Activated naive CD8-positive, alpha-beta T cell treated with anti-CD3 and anti-CD28 coated beads, Interleukin-2, amount 50 U/mL, for 24 hours (primary cell): Measurements from ENCODE around the gene FOXP1.

ENCODE experiments used
- ATAC-seq: fragments of 150-1000 bp; cut with Tn5 transposase; one replicate; pipeline ENCODE4 v1.10.0; 2021
- DNase-seq: peaks from one replicate; pipeline ENCODE4 v3.0.0; 2021
- H3K27ac Mint-ChIP-seq: one replicate; pipeline ENCODE4 v1.8.0; 2021; ENCODE audit warnings: mild to moderate bottlenecking, mixed read lengths
- H3K27me3 Mint-ChIP-seq: one replicate; pipeline ENCODE4 v1.8.0; 2021; ENCODE audit warnings: mixed read lengths
- H3K36me3 Mint-ChIP-seq: one replicate; pipeline ENCODE4 v1.8.0; 2021; ENCODE audit warnings: low read depth, mixed read lengths
- H3K4me1 Mint-ChIP-seq: one replicate; pipeline ENCODE4 v1.8.0; 2021; ENCODE audit warnings: mixed read lengths
- H3K4me3 Mint-ChIP-seq: one replicate; pipeline ENCODE4 v1.8.0; 2021; ENCODE audit warnings: mild to moderate bottlenecking, moderate library complexity, mixed read lengths
- H3K9me3 Mint-ChIP-seq: one replicate; pipeline ENCODE4 v1.8.0; 2021; ENCODE audit warnings: mixed read lengths

The FOXP1 gene

GRCh38 chr3:71504250-71505036 is 79.1 kb downstream of the FOXP1 start:
- H3K27ac Mint-ChIP-seq = peak overlapping the region; percentile 52
- no peak overlapping the region for H3K4me3 Mint-ChIP-seq
- DNase-seq = no peak
- peaks cover 56% of the 10 kb centered on the region for H3K4me1 Mint-ChIP-seq
- no peaks in the 10 kb centered on the region for H3K27me3 Mint-ChIP-seq
- peaks cover 11% of the 10 kb centered on the region for H3K36me3 Mint-ChIP-seq
- peak; percentile 75 for ATAC-seq
- peaks cover 10% of the 10 kb centered on the region for H3K9me3 Mint-ChIP-seq

DNA sequence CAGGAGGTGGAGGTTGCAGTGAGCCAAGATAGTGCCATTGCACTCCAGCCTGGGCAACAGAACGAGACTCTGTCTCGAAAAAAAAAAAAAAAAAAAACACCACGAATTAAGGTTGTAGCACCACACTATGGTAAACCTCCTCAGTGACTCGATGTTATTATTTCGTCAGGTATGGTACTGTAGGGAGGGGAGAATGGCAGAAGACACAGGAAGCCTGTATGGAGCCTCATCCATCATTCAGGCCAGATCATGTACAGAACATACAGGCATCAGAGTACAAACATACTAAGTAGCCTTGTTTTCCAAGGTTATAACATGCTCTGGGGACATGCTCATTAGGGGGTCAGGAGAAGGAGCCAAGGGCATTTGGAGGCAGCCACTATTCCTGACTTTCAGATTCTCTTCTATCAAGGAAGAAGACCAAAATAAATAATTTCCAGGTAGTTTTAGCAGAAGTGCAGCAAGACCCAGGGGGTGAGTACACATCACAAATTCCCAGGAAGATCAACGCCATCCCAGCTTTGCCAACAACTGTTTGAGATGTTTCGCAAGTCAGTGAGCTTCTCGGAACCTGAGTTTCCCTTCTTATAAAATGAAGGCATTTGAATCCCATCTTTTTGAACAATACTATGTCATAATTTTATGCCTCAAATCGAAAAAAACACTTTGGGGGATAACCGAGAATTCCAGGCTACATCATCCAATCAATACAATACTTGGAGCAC is 79.8 kb downstream of the FOXP1 start:
- Mint-ChIP-seq H3K27me3 (no peaks in the 10 kb centered on the region), H3K36me3 (peaks cover 11% of the 10 kb centered on the region), H3K9me3 (peaks cover 10% of the 10 kb centered on the region), H3K4me3 (no peak overlapping the region), H3K27ac (peak overlapping the region; percentile 52), H3K4me1 (peaks cover 55% of the 10 kb centered on the region)
- no peak for DNase-seq
- ATAC-seq = peak; percentile 51

GRCh38 chr3:71502066-71502625 is 81.4 kb downstream of the FOXP1 start:
- H3K27ac Mint-ChIP-seq = no peak overlapping the region
- peaks cover 10% of the 10 kb centered on the region for H3K9me3 Mint-ChIP-seq
- no peak overlapping the region for H3K4me3 Mint-ChIP-seq
- peaks cover 11% of the 10 kb centered on the region for H3K36me3 Mint-ChIP-seq
- peaks cover 67% of the 10 kb centered on the region for H3K4me1 Mint-ChIP-seq
- no peaks in the 10 kb centered on the region for H3K27me3 Mint-ChIP-seq
- DNase-seq = no peak
- ATAC-seq = no peak

DNA sequence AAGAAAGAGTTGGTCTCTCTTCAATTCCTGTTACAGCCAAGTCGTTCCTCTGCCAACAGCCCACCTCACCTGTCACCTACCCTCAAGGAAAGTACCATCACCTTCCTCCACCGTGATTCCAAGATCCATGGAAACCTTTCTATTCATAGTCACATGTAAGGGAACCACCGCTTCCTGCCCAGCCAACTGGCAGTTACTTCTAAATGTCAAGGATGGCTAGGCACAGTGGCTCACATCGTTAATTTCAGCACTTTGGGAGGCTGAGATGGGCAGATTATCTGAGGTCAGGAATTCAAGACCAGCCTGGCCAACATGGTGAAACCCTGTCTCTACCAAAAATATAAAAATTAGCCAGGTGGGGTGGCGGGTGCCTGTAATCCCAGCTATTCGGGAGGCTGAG is 82.8 kb downstream of the FOXP1 start:
- Mint-ChIP-seq H3K36me3 (peaks cover 10% of the 10 kb centered on the region), H3K4me1 (peaks cover 75% of the 10 kb centered on the region), H3K4me3 (no peak overlapping the region), H3K9me3 (peaks cover 10% of the 10 kb centered on the region), H3K27me3 (no peaks in the 10 kb centered on the region), H3K27ac (peak overlapping the region; percentile 39)
- no peak for DNase-seq
- ATAC-seq = no peak

GRCh38 chr3:71499227-71499876 is 84.2 kb downstream of the FOXP1 start:
- no peak overlapping the region for H3K27ac Mint-ChIP-seq
- no peak overlapping the region for H3K4me3 Mint-ChIP-seq
- peaks cover 83% of the 10 kb centered on the region for H3K4me1 Mint-ChIP-seq
- peaks cover 10% of the 10 kb centered on the region for H3K36me3 Mint-ChIP-seq
- DNase-seq (no peak), ATAC-seq (no peak)
- H3K9me3 Mint-ChIP-seq = peaks cover 10% of the 10 kb centered on the region
- H3K27me3 Mint-ChIP-seq = no peaks in the 10 kb centered on the region

- peaks cover 10% of the 10 kb centered on the region for H3K36me3 Mint-ChIP-seq
- peaks cover 10% of the 10 kb centered on the region for H3K9me3 Mint-ChIP-seq
- H3K27me3 Mint-ChIP-seq = no peaks in the 10 kb centered on the region
- ATAC-seq = no peak
- no peak overlapping the region for H3K4me3 Mint-ChIP-seq
- no peak for DNase-seq
- peaks cover 79% of the 10 kb centered on the region for H3K4me1 Mint-ChIP-seq
- peak overlapping the region; percentile 13 for H3K27ac Mint-ChIP-seq
These were observed 85.0 kb downstream of the FOXP1 start for GRCh38 chr3:71498543-71498942.

DNA sequence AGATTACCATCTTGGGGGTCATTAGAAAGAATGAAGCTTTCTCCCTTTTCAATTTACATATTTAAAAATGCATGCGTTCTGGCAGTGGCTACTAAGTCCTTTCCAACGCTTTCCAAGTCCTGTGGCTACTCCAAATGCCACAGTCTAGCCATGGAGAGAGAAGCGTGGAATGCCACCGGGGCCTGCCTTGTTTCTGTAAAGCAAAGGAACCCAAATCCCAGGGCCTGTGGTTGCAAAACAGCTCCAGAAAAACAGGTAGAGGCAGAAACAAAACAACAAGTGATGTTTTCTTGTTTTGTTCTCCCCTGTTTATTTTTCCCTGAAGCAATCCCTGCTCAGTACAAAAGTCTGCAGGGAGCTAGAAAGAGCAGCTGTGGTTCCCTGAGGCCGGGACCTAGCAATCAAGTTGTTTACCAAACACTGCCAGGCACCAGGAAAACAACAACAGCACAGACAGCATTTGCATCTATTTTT is 85.5 kb downstream of the FOXP1 start:
- ATAC-seq (no peak), DNase-seq (no peak)
- peaks cover 10% of the 10 kb centered on the region for H3K9me3 Mint-ChIP-seq
- H3K36me3 Mint-ChIP-seq = peaks cover 10% of the 10 kb centered on the region
- H3K4me1 Mint-ChIP-seq = peaks cover 79% of the 10 kb centered on the region
- peak overlapping the region; percentile 13 for H3K27ac Mint-ChIP-seq
- no peak overlapping the region for H3K4me3 Mint-ChIP-seq
- no peaks in the 10 kb centered on the region for H3K27me3 Mint-ChIP-seq

GRCh38 chr3:71497367-71497897 is 86.1 kb downstream of the FOXP1 start:
- Mint-ChIP-seq H3K4me3 (no peak overlapping the region), H3K9me3 (peaks cover 12% of the 10 kb centered on the region), H3K27me3 (no peaks in the 10 kb centered on the region), H3K36me3 (peaks cover 14% of the 10 kb centered on the region), H3K27ac (peak overlapping the region; percentile 91), H3K4me1 (peaks cover 79% of the 10 kb centered on the region)
- ATAC-seq (no peak), DNase-seq (no peak)

- peak overlapping the region; percentile 91 for H3K27ac Mint-ChIP-seq
- H3K4me3 Mint-ChIP-seq = peak overlapping the region; percentile 70
- peaks cover 23% of the 10 kb centered on the region for H3K36me3 Mint-ChIP-seq
- H3K4me1 Mint-ChIP-seq = peaks cover 82% of the 10 kb centered on the region
- ATAC-seq (peak; percentile 74), DNase-seq (no peak)
- peaks cover 18% of the 10 kb centered on the region for H3K9me3 Mint-ChIP-seq
- H3K27me3 Mint-ChIP-seq = no peaks in the 10 kb centered on the region
These were observed 87.6 kb downstream of the FOXP1 start for GRCh38 chr3:71495708-71496472.

DNA sequence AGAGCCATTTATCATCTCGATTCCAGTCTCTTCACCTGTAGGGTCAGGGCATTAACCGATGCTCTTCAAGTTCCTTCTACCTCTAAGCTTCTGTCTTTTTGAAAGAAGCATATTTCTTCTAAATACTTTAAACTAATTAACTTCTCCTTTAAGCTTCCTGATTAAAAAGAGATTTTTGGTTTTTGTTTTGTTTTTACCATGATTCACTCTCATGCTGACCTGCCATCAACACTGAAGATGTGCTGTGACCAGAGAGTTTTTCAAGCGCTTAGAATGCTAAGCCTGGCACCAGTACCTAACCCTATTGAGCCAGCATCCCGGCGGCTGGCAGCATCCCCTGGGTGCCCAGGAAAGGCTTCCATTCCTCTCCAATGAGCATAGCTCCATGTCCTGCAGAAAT is 89.3 kb downstream of the FOXP1 start:
- Mint-ChIP-seq H3K4me3 (peak overlapping the region; percentile 32), H3K9me3 (peaks cover 12% of the 10 kb centered on the region), H3K27me3 (no peaks in the 10 kb centered on the region), H3K36me3 (peaks cover 29% of the 10 kb centered on the region), H3K27ac (peak overlapping the region; percentile 81), H3K4me1 (peaks cover 88% of the 10 kb centered on the region)
- ATAC-seq = no peak
- no peak for DNase-seq

GRCh38 chr3:71492974-71493771 is 90.4 kb downstream of the FOXP1 start:
- DNase-seq (no peak), ATAC-seq (no peak)

DNA sequence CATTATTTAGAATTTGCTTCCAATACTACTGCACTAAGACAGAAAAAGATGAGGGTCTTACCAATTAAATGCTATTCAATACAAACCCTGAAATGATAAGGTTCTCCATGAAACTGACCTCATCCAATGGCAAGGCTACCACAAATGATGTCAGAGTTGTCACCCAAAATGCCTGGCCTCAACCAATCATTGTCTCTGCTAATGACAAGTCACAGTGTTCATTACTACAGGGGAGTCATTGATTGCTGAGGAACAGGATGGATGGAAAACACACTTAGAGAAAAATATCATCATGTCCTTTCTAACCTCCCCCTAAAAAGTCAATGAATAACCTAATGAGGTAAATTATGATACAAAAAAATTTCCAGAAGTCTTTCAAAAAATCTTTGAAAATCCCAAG is 91.0 kb downstream of the FOXP1 start:
- DNase-seq = no peak
- Mint-ChIP-seq H3K4me1 (peaks cover 95% of the 10 kb centered on the region), H3K27me3 (no peaks in the 10 kb centered on the region), H3K36me3 (peaks cover 29% of the 10 kb centered on the region), H3K9me3 (peaks cover 12% of the 10 kb centered on the region), H3K27ac (peak overlapping the region; percentile 95), H3K4me3 (peak overlapping the region; percentile 75)
- ATAC-seq = peak; percentile 21

More at GRCh38 chr3:71492974-71493771, 90.4 kb downstream of the FOXP1 start:
- peak overlapping the region; percentile 75 for H3K4me3 Mint-ChIP-seq
- H3K27ac Mint-ChIP-seq = peak overlapping the region; percentile 95
- H3K27me3 Mint-ChIP-seq = no peaks in the 10 kb centered on the region
- peaks cover 29% of the 10 kb centered on the region for H3K36me3 Mint-ChIP-seq
- peaks cover 12% of the 10 kb centered on the region for H3K9me3 Mint-ChIP-seq
- peaks cover 95% of the 10 kb centered on the region for H3K4me1 Mint-ChIP-seq

DNA sequence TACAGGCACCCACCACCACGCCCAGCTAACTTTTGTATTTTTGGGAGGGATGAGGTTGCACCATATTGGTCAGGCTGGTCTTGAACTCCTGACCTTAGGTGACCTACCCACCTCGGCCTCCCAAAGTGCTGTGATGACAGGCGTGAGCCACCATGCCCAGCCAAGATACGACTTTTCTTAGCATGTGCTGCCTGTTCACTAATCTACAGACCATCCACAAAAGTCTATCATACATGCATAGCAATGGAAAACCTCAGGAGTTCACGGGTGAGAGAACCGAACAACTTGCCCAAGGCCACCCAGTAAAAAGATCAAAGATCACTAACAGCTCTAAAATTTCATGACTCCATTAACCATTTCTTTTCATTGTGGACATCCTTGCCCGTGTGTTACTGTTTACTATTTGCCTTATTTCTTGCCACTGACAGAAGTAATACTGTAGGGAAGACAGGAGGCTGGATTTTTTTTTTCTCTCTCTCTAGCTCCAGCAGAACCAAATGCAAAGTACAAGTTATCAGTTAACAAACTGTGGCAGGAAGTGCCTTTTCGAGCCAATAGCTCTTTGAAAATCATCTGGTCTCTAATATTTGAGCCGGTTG is 92.3 kb downstream of the FOXP1 start:
- Mint-ChIP-seq H3K4me3 (peak overlapping the region; percentile 25), H3K27me3 (no peaks in the 10 kb centered on the region), H3K36me3 (peaks cover 29% of the 10 kb centered on the region), H3K27ac (peak overlapping the region; percentile 95), H3K4me1 (peaks cover 95% of the 10 kb centered on the region), H3K9me3 (peaks cover 12% of the 10 kb centered on the region)
- DNase-seq = no peak
- no peak for ATAC-seq
